GM12873 (cell line): ENCODE data around the gene CLSTN2.

ENCODE experiments used
- CTCF ChIP-seq: IDR thresholded peaks from 2 replicates; pipeline ENCODE4 v1.5.1; 2012; ENCODE audit warnings: low read depth, mild to moderate bottlenecking, moderate library complexity, low read length, control low read depth; ENCODE audit not compliant: insufficient read depth; ENCODE audit errors: missing control alignments

CLSTN2 gene

GRCh38 chr3:140055092-140055791 lies 120.3 kb downstream of the CLSTN2 start:
- TF ChIP-seq CTCF, result no peak

- no peak for TF ChIP-seq CTCF
Observed at GRCh38 chr3:140056047-140056446, 121.1 kb downstream of the CLSTN2 start.

- TF ChIP-seq CTCF, result no peak
Observed at GRCh38 chr3:140061211-140061610, 126.2 kb downstream of the CLSTN2 start.

GRCh38 chr3:140062461-140062860 lies 127.5 kb downstream of the CLSTN2 start:
- no peak for TF ChIP-seq CTCF

GRCh38 chr3:140067487-140067886 lies 132.5 kb downstream of the CLSTN2 start:
- no peak for TF ChIP-seq CTCF

GRCh38 chr3:140068494-140069017 lies 133.6 kb downstream of the CLSTN2 start:
- TF ChIP-seq CTCF, result no peak

- no peak for TF ChIP-seq CTCF
Observed at GRCh38 chr3:140073278-140074045, 138.5 kb downstream of the CLSTN2 start.
